Esophagus muscularis mucosa (tissue), 4 donors: ENCODE data around the gene SAMD15. TPM values are rescaled to one million over a fixed set of nuclear protein-coding genes. Genes with fewer than 3 reads are reported as not detected.

Experiments used
- DNase-seq: peaks from one replicate; pipeline ENCODE4 v3.0.0-alpha.2; 2017; ENCODE audit errors: extremely low spot score
- H3K27ac ChIP-seq, 4 donors: fragments of 200-600 bp; sonication (generic); replicated peaks in 1 of 4; 1 replicate in 3 of 4; 2 replicates in 1 of 4; pipeline ENCODE4 v1.5.1; 2016 to 2019; ENCODE audit warnings: mild to moderate bottlenecking in 1 of 4
- H3K27me3 ChIP-seq, 4 donors: fragments of 200-600 bp; sonication (generic); one replicate each; pipeline versions ENCODE4 v1.5.1 to v1.6.0; 2016 to 2019
- H3K36me3 ChIP-seq, 4 donors: fragments of 200-600 bp; sonication (generic); one replicate each; pipeline ENCODE4 v1.5.1; 2016 to 2019
- H3K4me1 ChIP-seq, 4 donors: fragments of 200-600 bp; sonication (generic); one replicate each; pipeline ENCODE4 v1.5.1; 2016 to 2019
- H3K4me3 ChIP-seq, 4 donors: fragments of 200-600 bp; sonication (generic); 1 replicate in 2 of 4; 2 replicates in 2 of 4; pipeline ENCODE4 v1.5.1; 2016 to 2019; ENCODE audit warnings: mild to moderate bottlenecking in 4 of 4, moderate library complexity in 1 of 4
- H3K9me3 ChIP-seq, 4 donors: fragments of 200-600 bp; sonication (generic); 1 replicate in 3 of 4; 2 replicates in 1 of 4; pipeline ENCODE4 v1.5.1; 2016 to 2019
- CTCF ChIP-seq, 3 experiments: fragments of 200-600 bp in 2 of 3; fragments of 450-650 bp in 1 of 3; sonication (generic) in 2 of 3; IDR thresholded peaks; one replicate each; pipeline ENCODE4 v1.5.1; 2017 to 2019; ENCODE audit warnings: antibody characterized with exemption in 3 of 3, mild to moderate bottlenecking in 2 of 3, moderate library complexity in 1 of 3
- EP300 ChIP-seq: sonication (generic); formaldehyde crosslinking; IDR thresholded peaks from one replicate; pipeline ENCODE4 v1.6.1; 2017; ENCODE audit warnings: antibody characterized with exemption
- POLR2A ChIP-seq: fragments of 450-650 bp; IDR thresholded peaks from one replicate; pipeline ENCODE4 v1.6.1; 2017; ENCODE audit warnings: antibody characterized with exemption, moderate library complexity, mild to moderate bottlenecking, low read depth
- POLR2AphosphoS5 ChIP-seq, 2 donors: sonication (generic); formaldehyde crosslinking; IDR thresholded peaks; one replicate each; pipeline ENCODE4 v1.6.1; 2017; ENCODE audit warnings: antibody characterized with exemption in 2 of 2
- WGBS: methylation state at CpG from one replicate; pipeline ENCODE4 v1.1.5; 2018; 5-methylcytosine and 5-hydroxymethylcytosine counted together
- intact Hi-C: fragments of 100-400 bp; cut with DNase I; formaldehyde crosslinking; loops from one replicate; pipeline ENCODE4 v1.15.1; 2023
- total RNA-seq, 4 donors: library from RNA; depleted of rRNA; stranded (reverse); fragments of >200 nt; gene quantifications; one replicate each; pipeline versions ENCODE4 v1.1.0 to v1.2.1, GENCODE V29; 2016

The SAMD15 gene
- total RNA-seq, 4 donors from 2014 or later: 0.42 to 0.52 (median 0.51) TPM

DNA sequence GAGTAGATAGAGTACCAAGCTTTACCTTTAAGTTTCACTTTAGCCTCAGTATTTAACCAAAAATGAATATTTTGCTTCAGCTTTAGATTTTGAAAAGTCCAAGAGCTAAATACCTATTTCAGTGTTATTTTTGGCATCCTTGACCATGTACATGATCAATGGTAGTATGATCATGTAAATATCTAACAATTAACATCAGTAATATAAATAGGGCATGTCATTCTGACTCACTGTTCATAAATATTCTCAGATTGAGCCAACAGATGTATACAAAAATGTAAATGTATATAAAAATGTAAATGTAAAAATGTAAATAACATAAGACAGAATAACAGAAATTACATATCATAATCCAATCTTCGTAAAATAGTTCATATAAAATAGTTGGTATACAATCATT, 61.4 kb downstream of the SAMD15 start:
- no peaks in the 10 kb centered on the region for H3K9me3 ChIP-seq
- no peaks in the 10 kb centered on the region for H3K27me3 ChIP-seq
- H3K36me3 ChIP-seq: peaks cover 61 to 93% (median 85%) of the 10 kb centered on the region in 4 donors
- DNase-seq: no peak
- H3K4me3 ChIP-seq: no peak overlapping the region
- intact Hi-C loops: no loop called here
- no peak for TF ChIP-seq EP300
- no peak for TF ChIP-seq CTCF (IDR thresholded peaks at IDR 0.05)
- no peak for TF ChIP-seq POLR2A
- no peak for TF ChIP-seq POLR2AphosphoS5 (IDR thresholded peaks at IDR 0.05)
- WGBS: 88% methylated on average over 1 of the region's 1 CpG
- no peak overlapping the region for H3K27ac ChIP-seq
- H3K4me1 ChIP-seq: no peaks in the 10 kb centered on the region

DNA sequence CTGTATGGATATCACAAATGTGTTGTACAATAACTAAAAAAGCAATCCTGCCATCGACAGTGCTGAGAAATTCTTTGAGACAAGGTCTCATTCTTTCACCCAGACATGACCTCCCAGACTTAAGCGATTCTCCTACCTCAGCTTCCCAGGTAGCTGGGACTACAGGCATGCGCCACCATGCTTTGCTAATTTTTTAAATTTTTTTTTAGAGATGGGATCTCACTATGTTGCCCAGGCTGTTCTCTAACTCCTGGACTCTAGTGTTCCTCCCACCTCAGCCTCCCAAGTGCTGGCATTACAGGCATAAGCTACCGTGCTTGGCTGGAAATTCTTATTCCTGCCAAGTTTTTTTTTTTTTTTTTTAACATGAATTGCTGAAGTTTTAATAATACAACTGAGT, 62.7 kb downstream of the SAMD15 start:
- intact Hi-C loops: no loop called here
- H3K27ac ChIP-seq: no peak overlapping the region
- no peaks in the 10 kb centered on the region for H3K27me3 ChIP-seq
- peaks cover 56 to 91% (median 84%) of the 10 kb centered on the region in 4 donors for H3K36me3 ChIP-seq
- H3K4me3 ChIP-seq: no peak overlapping the region
- no peak for DNase-seq
- no peaks in the 10 kb centered on the region for H3K9me3 ChIP-seq
- no peaks in the 10 kb centered on the region for H3K4me1 ChIP-seq
- WGBS: 97% methylated on average over 4 of the region's 4 CpGs
- TF ChIP-seq CTCF (IDR thresholded peaks at IDR 0.05): no peak
- TF ChIP-seq EP300: no peak
- TF ChIP-seq POLR2A: no peak
- no peak for TF ChIP-seq POLR2AphosphoS5 (IDR thresholded peaks at IDR 0.05)

Other genes with a start within 250 kb of the SAMD15 start
- under 1 TPM in 1 of 4 donors, not detected in 3; 0.13 TPM for gene ZDHHC22, start 235.6 kb upstream of the SAMD15 start, total RNA-seq
- 1 to 10 TPM in 2 of 4 donors, under 1 TPM in 2; 0.83 to 5.0 (median 1.1) TPM for gene TMEM63C, start 195.6 kb upstream of the SAMD15 start, total RNA-seq
- gene NGB, start 106.2 kb upstream of the SAMD15 start, total RNA-seq: 1 to 10 TPM; 2.7 to 4.6 (median 3.6) TPM
- 10 to 100 TPM; 13.3 to 29.2 (median 14.5) TPM for gene POMT2, start 56.5 kb upstream of the SAMD15 start, total RNA-seq
- 10 to 100 TPM in 2 of 4 donors, 1 to 10 TPM in 2; 8.0 to 12.3 (median 9.9) TPM for gene GSTZ1, start 56.3 kb upstream of the SAMD15 start, total RNA-seq
- gene TMED8, start 285 bp upstream of the SAMD15 start, total RNA-seq: 10 to 100 TPM; 15.2 to 21.8 (median 16.7) TPM
- under 1 TPM in 2 of 4 donors, not detected in 2; 0.17 to 0.29 TPM for gene NOXRED1, start 46.1 kb downstream of the SAMD15 start, total RNA-seq
- gene VIPAS39, start 80.2 kb downstream of the SAMD15 start, total RNA-seq: 10 to 100 TPM; 14.1 to 22.9 (median 17.8) TPM
- 100 to 1,000 TPM; 111 to 132 (median 116) TPM for gene AHSA1, start 80.7 kb downstream of the SAMD15 start, total RNA-seq
- under 1 TPM in 1 of 4 donors, not detected in 3; 0.33 TPM for gene ISM2, start 121.4 kb downstream of the SAMD15 start, total RNA-seq
- gene SPTLC2, start 239.3 kb downstream of the SAMD15 start, total RNA-seq: 10 to 100 TPM; 14.5 to 25.3 (median 20.1) TPM